NCI-H146 treated with DMSO at 0.1 percent for 48 hours (cell line): ENCODE data around the gene RALGPS1.
A peak's percentile ranks its signal among the peaks of the same experiment; 100 is the strongest.

Experiments
- DNase-seq: peaks from one replicate; lab custom pipeline; 2025; ENCODE audit not compliant: unreplicated experiment; lab: John Stamatoyannopoulos, UW

The RALGPS1 gene

DNA sequence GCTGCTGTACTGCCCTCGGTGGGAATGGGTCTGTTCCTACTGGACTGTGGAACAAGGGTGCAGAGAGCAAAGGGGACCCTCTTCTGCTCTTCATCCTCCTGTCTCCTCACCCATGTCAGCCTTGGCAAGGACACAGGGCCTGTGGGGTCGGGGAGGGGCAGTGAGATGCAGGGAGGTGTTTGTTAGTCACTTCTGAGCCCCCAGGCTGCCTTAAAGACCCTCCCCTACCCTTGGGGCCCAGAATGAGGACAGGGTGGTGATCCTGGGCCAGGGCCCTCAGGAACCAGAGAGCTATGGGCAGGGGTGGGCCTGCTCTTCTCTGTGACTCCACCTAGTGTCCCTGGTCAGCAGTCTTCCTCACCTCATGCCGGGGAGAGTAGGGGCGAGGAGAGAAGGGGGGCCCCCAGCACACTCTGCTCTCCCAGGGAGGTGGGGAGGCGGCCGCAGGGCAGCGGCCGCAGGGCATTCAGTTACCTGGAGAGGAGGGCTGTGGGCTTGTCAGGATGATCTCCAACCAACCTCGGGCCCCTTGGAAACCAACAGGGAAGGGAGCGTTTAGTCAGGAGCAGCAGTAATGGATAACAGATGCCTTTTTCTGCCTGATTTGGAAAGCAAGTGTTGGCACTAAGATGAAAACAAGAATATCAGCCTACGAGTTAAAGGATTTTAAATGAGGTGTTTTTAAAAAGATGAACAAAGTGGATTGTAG, 288.0 kb downstream of the RALGPS1 start:
- DNase-seq: no peak

DNA sequence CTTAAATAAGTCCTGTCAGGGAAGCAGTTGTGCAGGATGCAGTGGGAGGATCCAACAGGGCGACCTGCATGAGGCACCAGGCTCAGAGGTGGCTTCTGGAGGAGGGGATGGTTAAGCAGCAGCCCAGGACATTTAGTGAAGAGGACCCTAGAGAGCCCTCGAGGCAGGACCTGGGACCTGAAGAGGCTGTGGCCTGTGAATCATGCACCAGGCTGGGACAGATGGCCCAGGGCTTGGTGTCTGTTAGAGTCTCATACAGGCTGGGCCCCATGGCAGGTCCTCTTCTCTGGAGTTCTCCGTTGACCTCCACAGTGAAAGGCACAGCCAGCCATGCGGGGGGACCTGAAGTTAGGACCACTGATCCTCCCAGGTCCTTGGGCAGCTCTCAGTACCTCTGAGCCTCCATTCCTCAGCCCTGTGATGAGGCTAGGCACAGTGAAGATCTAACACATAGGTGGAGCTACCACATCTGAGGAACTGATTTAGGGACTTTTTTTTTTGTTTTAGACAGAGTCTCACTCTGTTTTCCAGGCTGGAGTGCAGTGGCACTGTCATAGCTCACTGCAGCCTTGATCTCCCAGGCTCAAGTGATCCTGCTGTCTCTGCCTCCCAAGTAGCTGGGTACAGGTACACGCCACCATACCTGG, 289.2 kb downstream of the RALGPS1 start:
- DNase-seq: no peak

DNA sequence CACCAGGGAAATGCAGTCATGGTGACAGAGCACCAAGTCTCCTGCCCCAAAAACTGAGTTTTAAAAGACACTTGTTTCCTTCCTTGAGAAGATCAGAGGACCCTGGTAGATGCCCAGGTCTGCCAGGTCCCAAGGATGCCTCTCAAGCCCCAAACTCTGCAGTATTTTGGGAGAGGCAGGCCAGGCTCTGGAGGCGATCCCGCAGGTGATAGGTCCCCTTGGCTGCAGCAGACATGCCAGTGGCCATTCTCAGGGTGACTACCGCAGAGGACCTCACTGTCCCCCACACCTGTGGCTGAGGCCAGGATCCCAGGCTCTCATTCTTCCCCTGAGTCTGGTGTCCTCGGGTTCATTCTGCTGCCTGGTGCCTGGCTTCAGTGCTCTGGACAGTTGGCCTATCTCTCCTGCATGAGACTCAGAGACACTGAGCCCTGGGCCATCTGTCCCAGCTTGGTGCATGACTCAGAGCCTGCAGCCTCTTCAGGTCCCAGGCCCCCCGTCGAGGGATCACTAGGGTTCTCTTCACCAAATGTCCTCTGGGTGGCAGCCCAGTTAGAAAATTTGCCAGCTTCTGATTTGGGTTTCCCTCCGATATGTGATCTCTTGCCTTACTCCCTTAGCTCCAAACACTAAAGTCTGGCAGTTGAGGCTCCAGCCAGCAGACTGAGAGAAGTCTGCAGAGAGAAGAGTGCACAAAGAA, 290.3 kb downstream of the RALGPS1 start:
- DNase-seq: no peak

DNA sequence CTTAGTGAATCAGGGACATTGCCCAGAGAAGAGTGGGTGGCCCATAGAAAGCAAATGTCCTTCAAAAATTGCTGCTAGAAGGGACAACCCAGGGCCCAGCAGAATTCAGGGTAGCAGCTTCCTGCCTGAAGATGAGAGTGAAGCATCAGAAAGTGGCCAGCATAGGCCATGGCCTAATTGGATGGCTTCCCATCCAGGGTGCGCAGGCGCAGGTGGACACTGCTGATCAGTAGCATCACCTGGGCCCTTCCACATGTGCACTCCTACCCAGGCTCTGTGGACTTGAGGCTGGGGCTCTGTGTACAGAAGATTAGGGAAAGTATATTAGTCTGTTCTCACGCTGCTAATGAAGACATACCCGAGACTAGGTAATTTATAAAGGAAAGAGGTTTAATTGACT, 291.4 kb downstream of the RALGPS1 start:
- no peak for DNase-seq

DNA sequence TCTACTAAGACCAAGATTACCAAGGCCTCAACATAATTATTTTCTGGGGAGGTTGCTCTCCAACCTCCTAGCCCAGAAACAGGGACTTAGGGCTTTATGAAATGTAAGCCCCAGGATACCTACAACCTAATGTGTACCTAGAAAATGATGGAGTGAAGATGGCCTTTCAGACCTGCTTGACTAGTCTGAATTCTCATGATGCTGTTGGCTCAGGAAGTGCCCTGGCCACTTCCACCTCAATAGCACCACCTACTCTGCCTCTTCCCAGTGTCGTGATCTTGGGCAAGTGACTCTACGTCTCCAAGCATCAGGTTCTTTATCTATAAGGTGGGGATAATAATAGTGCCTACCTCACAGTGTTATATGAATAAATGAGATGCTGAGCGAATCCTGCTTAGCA, 292.1 kb downstream of the RALGPS1 start:
- DNase-seq: no peak

DNA sequence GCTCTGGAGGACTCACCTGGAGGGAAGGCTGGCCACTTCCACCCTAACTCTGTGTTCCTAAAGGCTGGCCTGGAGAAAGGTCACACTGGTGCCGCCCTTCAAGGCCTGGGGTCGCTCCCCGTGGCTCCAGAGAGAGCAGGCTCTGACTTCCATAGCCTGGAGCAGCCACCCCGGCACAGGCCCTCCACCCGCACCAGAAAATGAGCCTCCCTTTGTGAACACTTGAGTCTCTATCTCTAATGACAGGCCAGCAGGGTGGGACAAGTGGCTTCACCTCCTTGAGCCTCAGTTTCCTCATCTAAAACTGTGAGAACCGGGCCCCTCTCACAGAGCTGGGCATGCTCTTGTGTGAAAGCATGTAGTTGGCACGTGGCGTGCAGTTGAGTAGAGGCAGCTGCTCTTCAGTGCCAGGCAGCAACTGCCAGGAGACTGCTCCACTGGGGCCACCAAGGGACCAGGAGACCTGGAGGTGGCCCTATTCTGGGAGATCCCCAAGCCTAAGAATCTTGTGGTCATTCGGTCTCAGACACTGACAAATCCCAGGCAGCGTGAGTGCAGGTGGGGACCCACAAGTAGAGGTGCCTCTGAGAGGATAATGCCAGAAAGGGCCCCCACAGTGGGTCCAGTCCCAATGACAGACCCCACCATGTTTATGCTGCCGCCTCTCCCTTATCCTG, 293.3 kb downstream of the RALGPS1 start:
- DNase-seq: no peak

DNA sequence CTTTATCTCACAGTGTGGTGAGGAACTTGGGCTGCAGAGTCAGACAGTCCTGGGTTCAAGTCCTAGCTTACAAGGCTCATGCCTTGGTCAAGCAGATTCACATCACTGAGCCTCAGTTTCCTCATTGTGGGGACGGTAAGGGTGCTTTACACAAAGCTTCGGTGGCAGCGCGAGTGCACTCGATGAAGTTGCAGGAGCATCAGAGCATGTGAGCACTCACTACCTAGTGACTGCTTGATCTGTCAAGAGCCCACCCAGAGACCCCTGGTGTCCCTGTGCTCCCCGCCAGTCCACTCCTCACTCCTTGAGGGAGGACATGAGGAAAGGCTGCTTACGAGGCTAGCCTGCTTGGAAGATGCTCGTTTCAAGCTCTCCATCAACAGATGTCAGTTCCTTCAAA, 293.8 kb downstream of the RALGPS1 start:
- DNase-seq: no peak

DNA sequence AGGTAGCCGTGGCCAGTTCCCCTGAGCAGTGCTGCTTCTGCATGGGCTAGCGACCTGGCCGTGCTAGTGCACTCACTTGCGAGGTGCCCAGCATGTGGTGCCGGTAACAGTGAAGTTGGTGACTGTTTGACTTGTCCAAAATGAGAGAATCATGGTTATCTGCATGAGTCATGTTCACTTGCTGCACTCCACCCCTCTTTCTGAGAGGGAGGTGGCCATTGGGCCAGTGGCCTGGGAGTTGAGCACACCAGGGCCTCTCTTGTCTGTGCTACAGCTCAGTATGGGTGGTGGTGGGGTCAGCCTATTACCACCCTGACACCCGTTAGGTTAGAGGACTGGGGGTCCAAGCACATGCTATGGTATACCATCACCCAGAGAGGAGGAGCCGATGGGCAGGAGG, 294.6 kb downstream of the RALGPS1 start:
- no peak for DNase-seq

DNA sequence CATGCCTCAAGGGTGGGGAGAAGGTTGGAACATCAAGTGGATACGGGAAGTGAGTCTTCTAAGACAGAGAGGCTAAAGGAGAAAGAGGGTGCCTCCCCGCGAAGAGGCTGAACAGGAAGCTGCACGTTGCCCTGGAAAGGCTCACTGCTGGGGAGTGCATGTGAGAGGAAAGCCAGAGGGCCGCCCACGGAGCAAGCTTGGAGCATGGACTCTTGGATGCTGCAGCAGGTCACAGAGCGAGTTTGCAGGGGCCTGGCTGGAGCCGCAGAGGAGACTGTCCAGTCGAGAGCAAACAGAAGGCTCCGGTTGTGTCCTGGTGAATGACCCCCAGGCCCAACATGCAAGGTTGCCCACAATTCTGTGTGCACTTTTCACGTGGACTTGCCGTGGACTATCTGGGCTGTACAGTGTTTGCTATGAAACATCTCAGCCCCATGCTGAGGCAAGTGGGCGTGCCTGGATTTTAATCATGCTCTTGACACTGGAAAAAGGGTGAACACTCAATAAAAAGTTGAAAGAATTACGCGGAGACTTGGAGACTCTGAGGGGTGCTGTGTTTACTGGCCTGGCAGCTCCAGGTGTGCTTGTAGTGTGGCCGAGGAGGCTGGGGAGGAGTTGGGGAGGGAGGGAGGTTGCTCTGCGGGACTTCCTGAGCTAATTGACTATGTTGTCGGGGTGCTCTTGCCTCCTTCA, 295.5 kb downstream of the RALGPS1 start:
- no peak for DNase-seq

DNA sequence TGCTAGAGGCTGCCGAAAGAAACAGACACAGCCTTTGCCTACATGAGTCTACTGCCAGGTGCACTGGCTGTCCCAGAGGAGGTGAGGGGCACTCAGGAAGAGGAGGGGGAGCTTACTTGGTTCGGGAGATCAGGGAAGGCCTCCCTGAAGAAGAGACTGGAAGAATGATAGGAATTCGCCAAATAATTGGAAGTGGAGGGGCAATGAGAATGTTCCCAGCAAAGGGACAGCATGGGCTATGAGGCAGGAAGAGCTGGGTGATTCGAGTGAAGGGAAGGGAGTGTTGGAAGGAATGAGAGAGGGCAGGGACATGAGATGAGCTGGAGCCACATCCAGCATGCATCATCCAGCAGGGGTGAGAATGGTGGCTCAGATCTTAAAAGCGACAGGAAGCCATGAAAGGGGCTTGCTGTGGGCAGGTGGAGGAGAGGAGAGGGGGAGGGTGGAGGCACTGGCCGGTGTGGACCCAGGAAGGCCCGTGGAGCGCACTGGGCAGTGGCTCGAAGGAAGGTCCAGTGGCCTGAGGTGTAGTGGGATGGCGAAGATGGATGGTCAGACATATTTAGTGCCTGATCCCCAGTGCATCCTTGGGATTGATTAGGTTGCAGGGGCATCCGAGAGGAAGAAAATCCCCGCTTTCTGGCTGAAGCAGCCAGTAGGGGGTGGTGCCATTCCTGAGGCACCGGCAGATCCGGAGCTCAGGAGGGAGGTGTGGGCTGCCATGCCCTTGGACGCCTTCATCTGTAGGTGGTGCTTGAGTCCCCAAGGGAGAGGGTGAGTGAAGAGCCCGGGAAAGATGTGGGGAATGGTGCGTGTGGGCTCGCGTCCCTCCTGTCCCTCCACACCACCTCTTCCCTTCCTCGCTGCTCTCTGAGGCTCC, 296.5 kb downstream of the RALGPS1 start:
- DNase-seq: no peak

DNA sequence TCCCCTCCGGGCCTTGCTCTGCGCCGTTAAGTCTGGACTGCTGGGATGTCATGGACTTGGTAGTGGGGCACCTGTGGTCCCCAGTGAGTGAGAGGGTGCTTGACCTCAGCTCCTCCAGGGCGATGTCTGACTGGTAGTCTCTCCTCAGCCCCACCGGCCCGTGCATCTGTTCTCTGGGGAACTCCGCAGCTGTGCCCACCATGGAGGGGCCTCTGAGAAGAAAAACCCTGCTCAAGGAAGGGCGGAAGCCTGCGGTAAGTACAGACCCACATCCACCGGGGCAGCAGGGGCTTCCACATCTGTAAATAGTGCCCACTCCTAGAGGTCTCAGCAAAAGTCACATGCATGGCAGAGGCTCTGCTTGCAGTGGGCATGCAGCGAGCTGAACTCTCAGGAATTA, 297.4 kb downstream of the RALGPS1 start:
- DNase-seq: no peak

DNA sequence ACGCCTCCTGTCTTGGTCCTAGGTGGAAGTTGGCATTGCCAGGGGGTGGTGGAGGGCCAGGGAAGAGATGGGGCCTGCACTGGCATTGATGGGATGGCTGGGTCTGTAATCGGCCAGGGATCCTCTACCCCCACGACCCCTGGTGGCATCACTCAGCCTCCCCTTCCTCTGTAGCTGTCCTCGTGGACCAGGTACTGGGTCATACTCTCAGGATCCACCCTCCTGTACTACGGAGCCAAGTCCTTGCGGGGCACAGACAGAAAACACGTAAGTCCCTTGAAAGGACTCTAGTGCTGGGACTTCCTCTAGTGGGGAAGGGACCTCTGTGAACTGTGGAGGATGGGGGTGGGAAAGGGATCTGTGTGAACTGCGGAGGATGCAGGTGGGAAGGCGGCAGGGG, 297.9 kb downstream of the RALGPS1 start:
- no peak for DNase-seq

DNA sequence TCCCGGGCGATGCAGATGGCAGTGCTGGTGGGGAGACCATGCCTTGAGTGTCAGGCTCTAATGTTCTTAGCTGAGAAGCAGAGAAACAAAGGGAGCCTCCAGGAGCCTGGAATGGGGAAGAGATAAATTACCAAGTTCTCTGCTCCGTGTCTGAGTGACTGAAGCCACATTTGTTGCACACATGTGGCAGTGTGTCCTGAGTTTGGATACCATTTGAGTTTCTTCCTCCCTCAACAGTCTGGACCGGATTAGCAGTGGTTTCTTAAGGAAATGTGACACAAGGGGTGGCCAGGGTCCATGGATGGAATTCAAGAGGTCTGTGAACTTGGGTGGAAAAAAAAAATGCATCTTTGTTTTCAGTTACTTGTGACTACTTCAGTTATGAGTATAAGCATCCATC, 299.3 kb downstream of the RALGPS1 start:
- no peak for DNase-seq

DNA sequence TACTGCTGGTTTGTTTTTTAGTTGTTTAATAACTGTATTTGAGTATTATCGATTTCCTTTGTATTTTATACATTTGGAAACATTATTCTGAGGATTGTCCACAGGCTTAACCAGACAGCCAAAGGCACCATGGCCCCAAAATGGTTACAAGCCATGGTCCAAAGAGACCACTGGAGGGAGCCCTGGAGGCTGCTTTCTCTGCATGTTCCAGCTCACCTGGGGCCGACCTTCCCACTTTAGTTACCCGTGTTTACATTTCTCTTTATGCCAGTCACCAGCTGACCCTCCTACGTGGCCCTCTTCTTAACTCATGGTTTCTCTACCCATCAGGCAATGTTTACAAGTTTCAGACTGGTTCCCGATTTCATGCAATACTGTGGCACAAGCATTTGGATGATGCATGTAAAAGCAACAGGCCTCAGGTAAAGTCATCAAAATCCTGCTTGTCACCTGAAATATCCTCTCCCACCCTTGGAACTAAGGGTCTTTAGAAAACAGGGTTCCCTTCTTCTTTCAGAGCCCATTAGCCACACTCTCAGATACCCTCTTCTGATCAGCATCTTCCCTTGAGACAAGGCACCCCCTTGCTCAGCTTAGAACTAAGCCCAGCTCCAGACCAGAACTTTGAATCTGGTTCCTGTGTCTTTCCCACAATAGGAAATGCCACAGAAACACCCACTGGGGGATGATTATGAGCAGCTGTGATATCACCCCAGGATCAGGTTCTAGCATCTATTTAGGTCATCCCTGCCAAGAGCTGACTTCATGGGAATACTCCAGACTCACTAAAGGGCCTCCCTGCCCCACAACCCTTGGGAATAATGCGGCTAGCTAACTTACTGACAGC, 300.1 kb downstream of the RALGPS1 start:
- peak; percentile 20 for DNase-seq

DNA sequence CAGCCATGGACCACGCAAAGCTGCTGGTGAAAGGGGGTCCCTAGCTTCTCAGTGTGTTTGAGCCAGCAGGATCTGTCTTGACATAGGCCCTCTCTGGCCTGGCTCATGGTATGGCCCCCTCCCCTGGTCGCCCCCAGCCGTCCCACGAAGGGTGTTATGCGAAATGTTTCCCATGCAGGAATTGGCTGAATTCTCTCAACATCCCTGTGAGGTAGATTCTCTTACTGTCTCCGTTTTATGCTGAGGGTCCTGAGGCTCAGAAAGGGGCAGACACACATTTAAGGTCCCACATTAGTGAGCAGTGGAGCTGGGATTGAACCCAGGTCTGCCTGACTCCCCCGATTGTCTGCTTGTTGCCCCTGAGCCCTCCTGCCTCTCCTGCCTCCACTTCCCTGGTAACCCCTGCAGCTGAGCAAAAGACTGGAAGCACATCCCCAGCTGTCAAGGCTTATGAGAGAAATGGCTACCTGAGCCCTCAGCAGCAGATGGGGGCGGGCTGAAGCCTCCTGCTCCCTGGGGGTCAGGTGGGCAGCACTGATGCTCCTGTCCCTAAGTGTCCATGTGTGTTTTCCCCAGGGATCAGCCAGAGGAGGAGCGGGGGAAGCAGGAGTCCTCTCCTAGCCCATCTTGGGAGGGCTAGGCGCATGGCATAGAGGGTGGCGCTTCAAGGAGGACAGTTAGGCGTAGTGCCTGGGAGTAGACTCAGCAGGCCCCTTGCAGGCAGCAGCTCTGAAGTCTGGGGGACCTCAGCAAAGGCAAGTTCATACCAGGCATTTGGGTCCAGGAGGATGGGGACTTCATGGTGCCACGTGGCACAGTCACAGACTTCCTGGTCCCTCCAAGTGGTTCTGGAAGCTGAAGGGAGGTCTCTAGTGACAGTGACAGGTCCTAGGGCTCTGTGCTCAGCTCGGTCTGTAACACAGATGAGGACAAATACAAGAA, 301.0 kb downstream of the RALGPS1 start:
- no peak for DNase-seq

DNA sequence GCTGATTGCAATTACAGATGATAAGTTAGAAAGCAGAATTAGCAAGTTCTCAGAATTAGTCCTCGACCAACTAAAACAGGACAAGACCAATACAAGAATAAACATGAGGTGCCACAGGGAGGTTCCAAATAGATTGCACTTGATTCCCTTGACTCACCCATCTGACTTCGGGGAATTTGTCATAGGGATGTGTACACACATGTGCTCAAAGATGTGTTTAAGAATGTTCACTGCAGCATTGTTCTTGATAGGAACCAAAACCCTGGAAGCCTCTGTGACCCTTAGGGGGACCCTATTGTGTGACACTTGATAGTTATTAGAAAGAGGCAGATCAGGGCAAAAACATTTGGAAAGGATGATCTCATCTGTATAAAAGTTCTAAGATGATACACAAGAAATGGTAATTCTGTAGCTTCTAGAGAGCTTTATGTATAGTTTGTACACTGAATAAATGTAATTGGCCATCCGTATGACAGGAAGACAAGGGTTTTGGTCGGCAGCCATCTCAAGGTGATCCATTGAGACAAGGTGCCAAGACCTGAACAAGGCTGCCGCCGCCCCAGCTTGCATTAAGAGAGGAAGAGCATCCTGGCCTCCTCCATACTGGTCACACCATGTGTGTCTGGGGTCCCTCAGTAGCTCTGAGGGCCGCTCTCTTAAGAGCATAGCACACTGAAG, 301.8 kb downstream of the RALGPS1 start:
- no peak for DNase-seq

DNA sequence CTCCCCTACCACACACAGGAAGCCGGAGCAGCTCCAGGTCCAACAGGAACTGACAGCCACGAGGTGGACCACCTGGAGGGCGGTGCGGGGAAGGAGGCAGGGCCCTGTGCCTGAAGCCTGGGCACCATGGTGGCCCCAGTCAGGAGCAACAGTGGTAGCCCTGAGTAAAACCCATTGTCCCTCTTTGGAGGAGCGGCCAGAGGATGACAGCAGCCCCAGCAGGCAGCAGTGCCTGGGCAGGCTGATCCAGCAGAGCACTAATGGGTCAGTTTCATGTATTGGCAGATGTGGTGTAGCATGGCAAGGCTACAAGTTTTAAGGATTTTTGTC, 302.3 kb downstream of the RALGPS1 start:
- no peak for DNase-seq

DNA sequence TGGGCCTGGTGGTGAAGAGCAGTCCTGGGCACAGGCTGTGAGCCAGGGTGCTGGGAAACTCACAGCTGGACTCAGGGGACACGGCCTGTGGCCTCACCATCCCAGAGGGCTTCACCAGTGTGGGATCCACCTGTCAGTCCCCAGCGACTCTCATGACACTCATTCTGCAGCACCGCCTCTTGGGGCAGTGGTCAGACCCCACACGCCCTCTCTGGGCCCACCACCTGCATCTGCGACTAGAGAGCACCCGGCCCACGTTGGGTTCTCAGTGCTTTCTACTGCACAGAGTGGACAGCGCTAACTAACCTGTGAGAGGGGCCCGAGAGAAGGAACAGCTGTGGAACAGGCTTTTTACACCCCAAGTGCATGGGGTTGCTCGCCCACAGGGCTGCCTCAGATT, 304.2 kb downstream of the RALGPS1 start:
- DNase-seq: no peak
